ENCODE data around the gene PLCL1. TPM values are rescaled to one million over a fixed set of nuclear protein-coding genes. Genes with fewer than 3 reads are reported as not detected.

PLCL1 gene
- total RNA-seq, 1 donor from 2014 or later: 0.23 TPM

GRCh38 chr2:197850882-197851450 is 46.6 kb downstream of the PLCL1 start:
- no peak for ATAC-seq
- no peak for DNase-seq (ENCODE audit: low spot score)

GRCh38 chr2:197851451-197851850 is 47.1 kb downstream of the PLCL1 start:
- no peak for ATAC-seq
- no peak for DNase-seq (ENCODE audit: low spot score)

- ATAC-seq: no peak
- no peak for DNase-seq (ENCODE audit: low spot score)
Measured at GRCh38 chr2:197852108-197852507, 47.7 kb downstream of the PLCL1 start.

- DNase-seq (ENCODE audit: low spot score): no peak
- ATAC-seq: no peak
Measured at GRCh38 chr2:197853549-197853948, 49.2 kb downstream of the PLCL1 start.

- no peak for DNase-seq (ENCODE audit: low spot score)
- ATAC-seq: no peak
Measured at GRCh38 chr2:197857476-197858107, 53.2 kb downstream of the PLCL1 start.

GRCh38 chr2:197858607-197859140 is 54.3 kb downstream of the PLCL1 start:
- no peak for DNase-seq (ENCODE audit: low spot score)
- ATAC-seq: no peak

- DNase-seq (ENCODE audit: low spot score) (no peak), ATAC-seq (no peak)
Measured at GRCh38 chr2:197862246-197862955, 58.0 kb downstream of the PLCL1 start.

- DNase-seq (ENCODE audit: low spot score): no peak
- no peak for ATAC-seq
Measured at GRCh38 chr2:197863744-197864143, 59.4 kb downstream of the PLCL1 start.

- ATAC-seq: no peak
- no peak for DNase-seq (ENCODE audit: low spot score)
Measured at GRCh38 chr2:197866455-197866854, 62.1 kb downstream of the PLCL1 start.

- DNase-seq (ENCODE audit: low spot score): no peak
- ATAC-seq: no peak
Measured at GRCh38 chr2:197867033-197867432, 62.6 kb downstream of the PLCL1 start.

- ATAC-seq (no peak), DNase-seq (ENCODE audit: low spot score) (no peak)
Measured at GRCh38 chr2:197867624-197868023, 63.2 kb downstream of the PLCL1 start.

- ATAC-seq (no peak), DNase-seq (ENCODE audit: low spot score) (no peak)
Measured at GRCh38 chr2:197868206-197868605, 63.8 kb downstream of the PLCL1 start.

- DNase-seq (ENCODE audit: low spot score) (no peak), ATAC-seq (no peak)
Measured at GRCh38 chr2:197869041-197869440, 64.6 kb downstream of the PLCL1 start.

- ATAC-seq (no peak), DNase-seq (ENCODE audit: low spot score) (no peak)
Measured at GRCh38 chr2:197869501-197870111, 65.2 kb downstream of the PLCL1 start.

- no peak for DNase-seq (ENCODE audit: low spot score)
- no peak for ATAC-seq
Measured at GRCh38 chr2:197870137-197870536, 65.7 kb downstream of the PLCL1 start.

- DNase-seq (ENCODE audit: low spot score) (no peak), ATAC-seq (no peak)
Measured at GRCh38 chr2:197871780-197872456, 67.5 kb downstream of the PLCL1 start.

- ATAC-seq (no peak), DNase-seq (ENCODE audit: low spot score) (no peak)
Measured at GRCh38 chr2:197873293-197873701, 68.9 kb downstream of the PLCL1 start.

GRCh38 chr2:197875763-197876162 is 71.4 kb downstream of the PLCL1 start:
- no peak for ATAC-seq
- DNase-seq (ENCODE audit: low spot score): no peak

GRCh38 chr2:197876524-197876923 is 72.1 kb downstream of the PLCL1 start:
- DNase-seq (ENCODE audit: low spot score) (no peak), ATAC-seq (no peak)

GRCh38 chr2:197877038-197877437 is 72.6 kb downstream of the PLCL1 start:
- DNase-seq (ENCODE audit: low spot score) (no peak), ATAC-seq (no peak)

- no peak for DNase-seq (ENCODE audit: low spot score)
- no peak for ATAC-seq
Measured at GRCh38 chr2:197878792-197879191, 74.4 kb downstream of the PLCL1 start.

Measured in left lobe of liver (tissue), 2 donors.